ENCODE measurements around the gene EPGN.

EPGN gene

DNA sequence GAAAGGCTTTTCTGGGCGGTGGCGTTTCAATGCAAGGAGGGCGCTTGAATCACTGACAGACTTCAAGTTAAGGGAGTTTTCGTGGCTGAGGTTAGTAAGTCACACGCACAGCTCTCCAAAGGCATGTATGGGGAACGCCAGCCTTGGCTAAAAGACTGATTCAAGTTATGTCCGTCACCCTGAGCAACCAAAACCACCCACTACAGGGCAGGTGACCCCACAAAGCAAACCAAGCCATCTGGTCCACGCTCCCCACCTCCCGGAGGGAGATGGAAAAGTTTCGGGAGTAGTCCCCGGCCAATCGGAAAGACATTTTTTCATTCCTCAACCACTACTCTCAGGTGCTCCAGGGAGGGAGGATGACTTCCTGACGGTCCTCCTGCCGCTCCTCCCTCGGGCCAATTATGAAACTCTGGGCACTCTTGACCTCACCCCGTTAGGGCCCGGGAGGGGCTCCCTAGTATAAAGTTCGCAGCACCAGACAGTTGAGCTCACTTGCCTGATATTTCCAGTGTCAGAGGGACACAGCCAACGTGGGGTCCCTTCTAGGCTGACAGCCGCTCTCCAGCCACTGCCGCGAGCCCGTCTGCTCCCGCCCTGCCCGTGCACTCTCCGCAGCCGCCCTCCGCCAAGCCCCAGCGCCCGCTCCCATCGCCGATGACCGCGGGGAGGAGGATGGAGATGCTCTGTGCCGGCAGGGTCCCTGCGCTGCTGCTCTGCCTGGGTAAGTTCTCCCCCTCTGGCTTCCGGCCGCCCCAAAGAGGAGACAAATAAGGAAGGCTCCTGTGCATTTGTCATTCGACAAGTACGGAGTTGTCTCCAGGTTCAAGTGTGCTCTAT, 56.6 kb downstream of the EPGN start, which contains the start of gene EREG:
TSS of gene EREG (plus strand) at position 494 of the 840 bp plus-strand sequence. CDS start at position 658, 164 bp downstream.
- H3K9ac ChIP-seq (ENCODE audit: low read length) = no peak within 1 kb of the TSS

DNA sequence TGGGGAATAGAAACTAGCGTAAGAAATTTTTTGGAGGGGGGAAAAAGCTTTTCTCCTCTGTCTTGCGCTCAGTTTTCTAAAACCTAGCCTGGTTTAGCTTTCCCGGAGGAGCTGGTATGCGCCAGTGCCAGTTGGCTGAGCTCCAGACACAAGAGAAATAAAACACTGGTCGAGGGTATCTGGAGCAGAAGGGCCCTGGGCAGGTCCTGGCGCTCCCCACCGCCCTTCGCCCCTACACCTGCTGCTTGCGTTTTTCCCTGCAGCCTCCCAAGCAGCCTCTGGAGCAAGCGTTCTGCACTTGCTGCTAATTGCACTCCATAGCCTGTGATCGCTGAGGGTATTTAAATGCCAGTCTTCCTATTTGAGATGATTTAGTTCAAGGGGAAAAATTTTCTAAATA, 57.5 kb downstream of the EPGN start:
- Histone ChIP-seq H3K9ac (ENCODE audit: low read length) (no peak overlapping the region), H3K4me3 (ENCODE audit: insufficient read depth, low read length, poor library complexity, severe bottlenecking) (no peak overlapping the region)

More for the DNA sequence above, 56.6 kb downstream of the EPGN start, which contains the start of gene EREG:
- no peaks in the 10 kb centered on the region for H3K79me2 ChIP-seq (ENCODE audit: insufficient read depth, low read length)
- no peak within 1 kb of the TSS for H2AFZ ChIP-seq (ENCODE audit: low read depth, low read length, severe bottlenecking)
- no peaks in the 10 kb centered on the region for H3K36me3 ChIP-seq (ENCODE audit: low read length)
- H3K4me3 ChIP-seq (ENCODE audit: insufficient read depth, low read length, poor library complexity, severe bottlenecking) = no peak within 1 kb of the TSS
- H3K27ac ChIP-seq (ENCODE audit: low read depth, low read length) = no peak within 1 kb of the TSS
- no peaks in the 10 kb centered on the region for H4K20me1 ChIP-seq (ENCODE audit: low read depth, low read length)
- H3K9me2 ChIP-seq (replicated peaks; ENCODE audit: insufficient read depth, low read length) = no peaks in the 10 kb centered on the region
- H3K4me2 ChIP-seq (ENCODE audit: low read depth, low read length, poor library complexity, severe bottlenecking) = no peak within 1 kb of the TSS
- no peaks in the 10 kb centered on the region for H3F3A ChIP-seq (ENCODE audit: insufficient read depth)
- TF ChIP-seq, protein P1, sequence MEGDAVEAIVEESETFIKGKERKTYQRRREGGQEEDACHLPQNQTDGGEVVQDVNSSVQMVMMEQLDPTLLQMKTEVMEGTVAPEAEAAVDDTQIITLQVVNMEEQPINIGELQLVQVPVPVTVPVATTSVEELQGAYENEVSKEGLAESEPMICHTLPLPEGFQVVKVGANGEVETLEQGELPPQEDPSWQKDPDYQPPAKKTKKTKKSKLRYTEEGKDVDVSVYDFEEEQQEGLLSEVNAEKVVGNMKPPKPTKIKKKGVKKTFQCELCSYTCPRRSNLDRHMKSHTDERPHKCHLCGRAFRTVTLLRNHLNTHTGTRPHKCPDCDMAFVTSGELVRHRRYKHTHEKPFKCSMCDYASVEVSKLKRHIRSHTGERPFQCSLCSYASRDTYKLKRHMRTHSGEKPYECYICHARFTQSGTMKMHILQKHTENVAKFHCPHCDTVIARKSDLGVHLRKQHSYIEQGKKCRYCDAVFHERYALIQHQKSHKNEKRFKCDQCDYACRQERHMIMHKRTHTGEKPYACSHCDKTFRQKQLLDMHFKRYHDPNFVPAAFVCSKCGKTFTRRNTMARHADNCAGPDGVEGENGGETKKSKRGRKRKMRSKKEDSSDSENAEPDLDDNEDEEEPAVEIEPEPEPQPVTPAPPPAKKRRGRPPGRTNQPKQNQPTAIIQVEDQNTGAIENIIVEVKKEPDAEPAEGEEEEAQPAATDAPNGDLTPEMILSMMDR (IDR thresholded peaks at IDR 0.05; ENCODE audit: insufficient read depth, low read length, poor library complexity, severe bottlenecking) = no peak
- TF ChIP-seq EZH2phosphoT487 (conservative IDR thresholded peaks at IDR 0.05; ENCODE audit: low read length) = no peak
- H3K9me3 ChIP-seq (ENCODE audit: insufficient read depth, low read length) = no peaks in the 10 kb centered on the region
- no peaks in the 10 kb centered on the region for H3K27me3 ChIP-seq (ENCODE audit: low read length)

More for the DNA sequence above, 57.5 kb downstream of the EPGN start:
- Histone ChIP-seq H3K4me2 (ENCODE audit: low read depth, low read length, poor library complexity, severe bottlenecking) (no peak overlapping the region), H3K27me3 (ENCODE audit: low read length) (no peaks in the 10 kb centered on the region), H4K20me1 (ENCODE audit: low read depth, low read length) (no peaks in the 10 kb centered on the region), H3F3A (ENCODE audit: insufficient read depth) (no peaks in the 10 kb centered on the region), H3K9me2 (replicated peaks; ENCODE audit: insufficient read depth, low read length) (no peaks in the 10 kb centered on the region), H3K9me3 (ENCODE audit: insufficient read depth, low read length) (no peaks in the 10 kb centered on the region), H3K36me3 (ENCODE audit: low read length) (no peaks in the 10 kb centered on the region), H3K27ac (ENCODE audit: low read depth, low read length) (no peak overlapping the region), H3K79me2 (ENCODE audit: insufficient read depth, low read length) (no peaks in the 10 kb centered on the region), H2AFZ (ENCODE audit: low read depth, low read length, severe bottlenecking) (no peak overlapping the region)
- no peak for TF ChIP-seq EZH2phosphoT487 (conservative IDR thresholded peaks at IDR 0.05; ENCODE audit: low read length)
- TF ChIP-seq, protein P1 (IDR thresholded peaks at IDR 0.05; ENCODE audit: insufficient read depth, low read length, poor library complexity, severe bottlenecking) = no peak
